K562 (cell line): Measurements from ENCODE around the gene RNF224. TPM values are rescaled to one million over a fixed set of nuclear protein-coding genes. Genes with fewer than 3 reads are reported as not detected.
A peak's percentile ranks its signal among the peaks of the same experiment; 100 is the strongest.

Experiments
- BRCA1 ChIP-seq, 2 experiments: fragments of 450-650 bp in 1 of 2; sonication (generic) in 1 of 2; formaldehyde crosslinking in 1 of 2; IDR thresholded peaks; 2 replicates each; pipeline versions ENCODE4 v1.5.0 to v1.6.1; 2017 to 2020; ENCODE audit warnings: mild to moderate bottlenecking in 1 of 2, missing genetic modification reagents in 1 of 2
- DMBX1 ChIP-seq: fragments of 250-450 bp; sonication (Bioruptor Pico); IDR thresholded peaks from 2 replicates; pipeline ENCODE4 v1.8.0; 2022; ENCODE audit warnings: inconsistent platforms, mild to moderate bottlenecking, moderate library complexity, borderline replicate concordance
- ELF4 ChIP-seq: fragments of 450-650 bp; formaldehyde crosslinking; IDR thresholded peaks from 2 replicates; pipeline ENCODE4 v1.4.0; 2022; ENCODE audit warnings: missing genetic modification characterization
- FOXP4 ChIP-seq: sonication (generic); formaldehyde crosslinking; IDR thresholded peaks from 2 replicates; pipeline ENCODE4 v1.8.0; 2022; ENCODE audit warnings: mild to moderate bottlenecking, missing genetic modification reagents, borderline replicate concordance
- GTF2A2 ChIP-seq: IDR thresholded peaks from 2 replicates; pipeline ENCODE4 v1.6.1; 2016; ENCODE audit warnings: mild to moderate bottlenecking, missing genetic modification characterization, missing compliant biosample characterization
- KDM1A ChIP-seq, 2 experiments: fragments of 450-650 bp; IDR thresholded peaks; 2 replicates each; pipeline ENCODE4 v1.6.1; 2016; ENCODE audit warnings: mild to moderate bottlenecking in 2 of 2
- L3MBTL2 ChIP-seq: fragments of 450-650 bp; IDR thresholded peaks from 2 replicates; pipeline ENCODE4 v1.6.1; 2016; ENCODE audit warnings: mild to moderate bottlenecking, moderate library complexity
- MAFG ChIP-seq: fragments of 450-650 bp; conservative IDR thresholded peaks from 2 replicates; pipeline ENCODE4 v1.6.1; 2016; ENCODE audit warnings: missing genetic modification characterization, missing compliant biosample characterization
- MBD2 ChIP-seq: sonication (generic); IDR thresholded peaks from 2 replicates; pipeline ENCODE4 v1.6.1; 2016; ENCODE audit warnings: low read depth, borderline replicate concordance
- MCM5 ChIP-seq: fragments of 450-650 bp; IDR thresholded peaks from 2 replicates; pipeline ENCODE4 v1.6.1; 2016; ENCODE audit warnings: low read depth
- MCM7 ChIP-seq, 2 experiments: fragments of 450-650 bp; IDR thresholded peaks; 2 replicates each; pipeline ENCODE4 v1.6.1; 2016 to 2018
- MEIS2 ChIP-seq: fragments of 450-650 bp; IDR thresholded peaks from 2 replicates; pipeline ENCODE4 v1.6.1; 2014; ENCODE audit warnings: mild to moderate bottlenecking; ENCODE audit not compliant: partially characterized antibody
- MYC ChIP-seq, 2 experiments: fragments of 250-450 bp in 1 of 2; sonication (Bioruptor Pico) in 1 of 2; IDR thresholded peaks; 2 replicates each; pipeline versions ENCODE4 v1.5.1 to v1.6.1; 2012 to 2021; ENCODE audit warnings: low read depth in 2 of 2, borderline replicate concordance in 1 of 2, improper control_type of control experiment in 1 of 2, low read length in 1 of 2, mild to moderate bottlenecking in 1 of 2, moderate library complexity in 1 of 2
- NCOA4 ChIP-seq: fragments of 450-650 bp; IDR thresholded peaks from 2 replicates; pipeline ENCODE4 v1.6.1; 2018; ENCODE audit warnings: mild to moderate bottlenecking; ENCODE audit not compliant: partially characterized antibody
- NFIX ChIP-seq: fragments of 250-450 bp; sonication (Bioruptor Pico); IDR thresholded peaks from 2 replicates; pipeline ENCODE4 v1.4.0; 2020; ENCODE audit warnings: low read depth, mild to moderate bottlenecking, moderate library complexity
- NR2C2 ChIP-seq, 2 experiments: fragments of 200-800 bp in 1 of 2; sonication (Bioruptor generic) in 1 of 2; sonication (generic) in 1 of 2; formaldehyde crosslinking in 1 of 2; IDR thresholded peaks; 2 replicates each; pipeline versions ENCODE4 v1.6.1 to v1.8.0; 2016 to 2022; ENCODE audit warnings: mild to moderate bottlenecking in 1 of 2, missing compliant biosample characterization in 1 of 2, missing genetic modification characterization in 1 of 2, missing genetic modification reagents in 1 of 2
- TCF7L2 ChIP-seq: fragments of 150-350 bp; IDR thresholded peaks from 2 replicates; pipeline ENCODE4 v1.6.1; 2016; ENCODE audit warnings: low read depth, mild to moderate bottlenecking, low read length, moderate library complexity
- TGIF2 ChIP-seq: sonication (generic); formaldehyde crosslinking; IDR thresholded peaks from 2 replicates; pipeline ENCODE4 v1.8.1; 2022; ENCODE audit warnings: mild to moderate bottlenecking, missing genetic modification reagents, moderate library complexity
- U2AF1 ChIP-seq: fragments of 200-400 bp; formaldehyde crosslinking; optimal IDR thresholded peaks from 2 replicates; pipeline ENCODE3; 2017; ENCODE audit warnings: mild to moderate bottlenecking, low read depth, low read length, moderate library complexity
- ZFP36 ChIP-seq: fragments of 150-350 bp; IDR thresholded peaks from 2 replicates; pipeline ENCODE4 v1.6.1; 2018; ENCODE audit warnings: low read length, low read depth; ENCODE audit not compliant: partially characterized antibody
- ZKSCAN3 ChIP-seq: fragments of 250-450 bp; sonication (Bioruptor Pico); IDR thresholded peaks from 2 replicates; pipeline ENCODE4 v1.4.0; 2020
- ZNF134 ChIP-seq: fragments of 250-450 bp; sonication (Bioruptor Pico); conservative IDR thresholded peaks from 2 replicates; pipeline ENCODE4 v1.4.0; 2020
- ZNF398 ChIP-seq: fragments of 250-450 bp; sonication (Bioruptor Pico); IDR thresholded peaks from 2 replicates; pipeline ENCODE4 v1.8.0; 2021; ENCODE audit warnings: moderate library complexity, mild to moderate bottlenecking, inconsistent platforms
- ZNF785 ChIP-seq: fragments of 250-450 bp; sonication (Bioruptor Pico); IDR thresholded peaks from 2 replicates; pipeline ENCODE4 v1.4.0; 2020; ENCODE audit warnings: mild to moderate bottlenecking
- ZNF79 ChIP-seq: fragments of 250-450 bp; sonication (Bioruptor Pico); IDR thresholded peaks from 2 replicates; pipeline ENCODE4 v1.4.0; 2020; ENCODE audit warnings: low read depth, mild to moderate bottlenecking, moderate library complexity
- polyA plus RNA-seq, 8 experiments: library from polyadenylated mRNA; depleted of rRNA in 4 of 8; stranded (reverse) in 5 of 8; unstranded in 3 of 8; fragments of >200 nt; fragmentation: Nextera tagmentation in 2 of 8; fragmentation: Illumina TruSeq in 1 of 8; extraction: Ambion mirVana in 2 of 8; extraction: Trizol in 1 of 8; gene quantifications; 2 replicates each; pipeline versions ENCODE4 v1.2.1 to v1.2.3, GENCODE V29; 2011 to 2014; ENCODE audit warnings: inconsistent platforms in 1 of 8, missing spikeins in 1 of 8
- total RNA-seq, 7 experiments: library from RNA; depleted of rRNA in 6 of 7; stranded (reverse); fragments of >200 nt in 6 of 7; fragmentation: Illumina TruSeq in 2 of 7; extraction: Trizol in 2 of 7; gene quantifications; 2 replicates each; pipeline versions ENCODE4 v1.2.1 to v1.2.3, GENCODE V29; 2011 to 2021; ENCODE audit warnings: low replicate concordance in 1 of 7

The RNF224 gene
- total and polyA plus RNA-seq, 9 of the 15 experiments (the other 6 are each of a cell fraction or from before 2014, with no cell fraction given), result not detected

GRCh38 chr9:137268538-137269201 lies 41.4 kb downstream of the RNF224 start (continued):
- TF ChIP-seq MCM5 (no peak), ZNF785 (CRISPR knock-in tag) (no peak), ELF4 (CRISPR knock-in tag) (peak; percentile 91), ZNF134 (CRISPR knock-in tag) (no peak), FOXP4 (CRISPR knock-in tag) (no peak), MBD2 (no peak), ZNF398 (CRISPR knock-in tag) (no peak), BRCA1 (IDR thresholded peaks at IDR 0.05) (no peak), BRCA1 (CRISPR knock-in tag; IDR thresholded peaks at IDR 0.05) (no peak), MCM7 (IDR thresholded peaks at IDR 0.05) (peak in 1 of 2 experiments; percentile 93; a peak in 1 of 4 replicates), U2AF1 (no peak), TGIF2 (CRISPR knock-in tag) (no peak), ZKSCAN3 (CRISPR knock-in tag) (no peak), GTF2A2 (no peak), MAFG (tag) (peak; percentile 98), NFIX (no peak), NCOA4 (peak; percentile 86), MYC (IDR thresholded peaks at IDR 0.05; ENCODE audit: low read depth, low read length) (no peak; the same call in 1 of the 2 replicates), MYC (CRISPR knock-in tag; IDR thresholded peaks at IDR 0.05; ENCODE audit: borderline replicate concordance, low read depth) (no peak), TCF7L2 (no peak), DMBX1 (CRISPR knock-in tag) (0 out of 2 replicates have a peak, but pooled peaks have one; percentile 17), ZNF79 (CRISPR knock-in tag) (no peak), NR2C2 (CRISPR knock-in tag; IDR thresholded peaks at IDR 0.05) (peak; percentile 70; the same call in 1 of the 2 replicates), NR2C2 (tag; IDR thresholded peaks at IDR 0.05) (peak; percentile 70), MEIS2 (peak; percentile 25), L3MBTL2 (peak; percentile 64), KDM1A (IDR thresholded peaks at IDR 0.05) (peak; percentile 58 to 78), ZFP36 (peak; percentile 39)
